ENCODE results near the gene KREMEN2. TPM values are rescaled to one million over a fixed set of nuclear protein-coding genes. Genes with fewer than 3 reads are reported as not detected.
A peak's percentile ranks its signal among the peaks of the same experiment; 100 is the strongest.

The KREMEN2 gene
- total and polyA plus RNA-seq, 2 of the 13 experiments (the other 11 are each of a cell fraction or from before 2014, with no cell fraction given): 0.48 to 1.2 TPM

DNA sequence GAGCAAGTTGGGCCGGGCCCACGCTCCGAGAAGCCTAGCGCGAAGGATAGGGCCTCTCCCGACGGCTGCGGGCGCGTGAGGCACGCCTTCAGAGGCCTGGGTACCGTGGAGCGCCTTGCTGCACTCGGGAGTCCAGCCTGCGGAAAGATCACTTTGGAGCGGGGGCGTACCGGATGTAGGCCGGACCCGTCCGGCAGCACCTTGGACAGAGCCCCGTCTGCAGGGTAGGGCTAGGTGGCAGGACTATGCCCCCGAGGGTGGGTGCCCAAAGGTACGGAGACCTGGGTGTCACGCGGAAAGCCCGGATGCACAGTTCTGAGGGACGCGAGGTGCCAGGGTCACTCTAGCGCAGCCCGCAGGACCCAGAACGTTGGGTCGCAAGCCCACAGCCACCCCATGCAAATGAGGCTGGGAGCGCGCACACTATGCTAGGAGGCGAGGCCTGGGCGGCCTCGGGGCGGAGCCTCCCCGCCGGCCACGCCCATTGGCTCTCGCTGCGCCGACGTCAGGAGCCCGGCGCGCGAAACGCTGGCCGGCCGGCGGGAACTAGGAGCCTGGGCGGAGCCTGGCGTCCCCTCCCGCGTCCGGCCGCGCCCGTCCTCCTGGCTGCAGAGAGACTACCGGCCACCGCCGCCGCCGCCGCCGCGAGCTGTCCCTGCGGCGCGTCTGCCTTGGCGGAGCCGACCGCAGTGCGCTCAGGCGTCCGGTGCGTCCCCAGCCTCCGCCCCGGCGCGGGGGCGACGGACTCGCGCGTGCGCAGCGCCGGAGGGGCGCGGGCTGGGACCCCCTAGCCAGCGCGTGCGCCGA lies 4.9 kb downstream of the KREMEN2 start, which contains the start of gene PAQR4 (continued):
- TF ChIP-seq, protein P1, sequence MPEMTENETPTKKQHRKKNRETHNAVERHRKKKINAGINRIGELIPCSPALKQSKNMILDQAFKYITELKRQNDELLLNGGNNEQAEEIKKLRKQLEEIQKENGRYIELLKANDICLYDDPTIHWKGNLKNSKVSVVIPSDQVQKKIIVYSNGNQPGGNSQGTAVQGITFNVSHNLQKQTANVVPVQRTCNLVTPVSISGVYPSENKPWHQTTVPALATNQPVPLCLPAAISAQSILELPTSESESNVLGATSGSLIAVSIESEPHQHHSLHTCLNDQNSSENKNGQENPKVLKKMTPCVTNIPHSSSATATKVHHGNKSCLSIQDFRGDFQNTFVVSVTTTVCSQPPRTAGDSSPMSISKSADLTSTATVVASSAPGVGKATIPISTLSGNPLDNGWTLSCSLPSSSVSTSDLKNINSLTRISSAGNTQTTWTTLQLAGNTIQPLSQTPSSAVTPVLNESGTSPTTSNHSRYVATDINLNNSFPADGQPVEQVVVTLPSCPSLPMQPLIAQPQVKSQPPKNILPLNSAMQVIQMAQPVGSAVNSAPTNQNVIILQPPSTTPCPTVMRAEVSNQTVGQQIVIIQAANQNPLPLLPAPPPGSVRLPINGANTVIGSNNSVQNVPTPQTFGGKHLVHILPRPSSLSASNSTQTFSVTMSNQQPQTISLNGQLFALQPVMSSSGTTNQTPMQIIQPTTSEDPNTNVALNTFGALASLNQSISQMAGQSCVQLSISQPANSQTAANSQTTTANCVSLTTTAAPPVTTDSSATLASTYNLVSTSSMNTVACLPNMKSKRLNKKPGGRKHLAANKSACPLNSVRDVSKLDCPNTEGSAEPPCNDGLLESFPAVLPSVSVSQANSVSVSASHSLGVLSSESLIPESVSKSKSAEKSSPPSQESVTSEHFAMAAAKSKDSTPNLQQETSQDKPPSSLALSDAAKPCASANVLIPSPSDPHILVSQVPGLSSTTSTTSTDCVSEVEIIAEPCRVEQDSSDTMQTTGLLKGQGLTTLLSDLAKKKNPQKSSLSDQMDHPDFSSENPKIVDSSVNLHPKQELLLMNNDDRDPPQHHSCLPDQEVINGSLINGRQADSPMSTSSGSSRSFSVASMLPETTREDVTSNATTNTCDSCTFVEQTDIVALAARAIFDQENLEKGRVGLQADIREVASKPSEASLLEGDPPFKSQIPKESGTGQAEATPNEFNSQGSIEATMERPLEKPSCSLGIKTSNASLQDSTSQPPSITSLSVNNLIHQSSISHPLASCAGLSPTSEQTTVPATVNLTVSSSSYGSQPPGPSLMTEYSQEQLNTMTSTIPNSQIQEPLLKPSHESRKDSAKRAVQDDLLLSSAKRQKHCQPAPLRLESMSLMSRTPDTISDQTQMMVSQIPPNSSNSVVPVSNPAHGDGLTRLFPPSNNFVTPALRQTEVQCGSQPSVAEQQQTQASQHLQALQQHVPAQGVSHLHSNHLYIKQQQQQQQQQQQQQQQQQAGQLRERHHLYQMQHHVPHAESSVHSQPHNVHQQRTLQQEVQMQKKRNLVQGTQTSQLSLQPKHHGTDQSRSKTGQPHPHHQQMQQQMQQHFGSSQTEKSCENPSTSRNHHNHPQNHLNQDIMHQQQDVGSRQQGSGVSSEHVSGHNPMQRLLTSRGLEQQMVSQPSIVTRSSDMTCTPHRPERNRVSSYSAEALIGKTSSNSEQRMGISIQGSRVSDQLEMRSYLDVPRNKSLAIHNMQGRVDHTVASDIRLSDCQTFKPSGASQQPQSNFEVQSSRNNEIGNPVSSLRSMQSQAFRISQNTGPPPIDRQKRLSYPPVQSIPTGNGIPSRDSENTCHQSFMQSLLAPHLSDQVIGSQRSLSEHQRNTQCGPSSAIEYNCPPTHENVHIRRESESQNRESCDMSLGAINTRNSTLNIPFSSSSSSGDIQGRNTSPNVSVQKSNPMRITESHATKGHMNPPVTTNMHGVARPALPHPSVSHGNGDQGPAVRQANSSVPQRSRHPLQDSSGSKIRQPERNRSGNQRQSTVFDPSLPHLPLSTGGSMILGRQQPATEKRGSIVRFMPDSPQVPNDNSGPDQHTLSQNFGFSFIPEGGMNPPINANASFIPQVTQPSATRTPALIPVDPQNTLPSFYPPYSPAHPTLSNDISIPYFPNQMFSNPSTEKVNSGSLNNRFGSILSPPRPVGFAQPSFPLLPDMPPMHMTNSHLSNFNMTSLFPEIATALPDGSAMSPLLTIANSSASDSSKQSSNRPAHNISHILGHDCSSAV (CRISPR knock-in tag; IDR thresholded peaks at IDR 0.05; ENCODE audit: borderline replicate concordance): no peak
- TF ChIP-seq ELF3 (CRISPR knock-in tag; IDR thresholded peaks at IDR 0.05) (peak; percentile 84), HMG20A (CRISPR knock-in tag; IDR thresholded peaks at IDR 0.05; ENCODE audit: borderline replicate concordance) (0 out of 2 replicates have a peak, but pooled peaks have one; percentile 29), HMGA1 (CRISPR knock-in tag; conservative IDR thresholded peaks at IDR 0.05) (no peak), ZNF570 (CRISPR knock-in tag; IDR thresholded peaks at IDR 0.05; ENCODE audit: borderline replicate concordance) (peak; percentile 83; the same call in 1 of the 2 replicates), ZFP37 (CRISPR knock-in tag; IDR thresholded peaks at IDR 0.05; ENCODE audit: borderline replicate concordance) (peak; percentile 95; the same call in 1 of the 2 replicates), ARHGAP35 (CRISPR knock-in tag; IDR thresholded peaks at IDR 0.05; ENCODE audit: borderline replicate concordance) (0 out of 2 replicates have a peak, but pooled peaks have one; percentile 82), EHMT2 (IDR thresholded peaks at IDR 0.05; ENCODE audit: borderline replicate concordance, low read depth, low read length) (peak; percentile 95), TBX2 (CRISPR knock-in tag; IDR thresholded peaks at IDR 0.05; ENCODE audit: borderline replicate concordance) (peak; percentile 95), RBM22 (optimal IDR thresholded peaks at IDR 0.05; ENCODE audit: low read length) (no peak), ZNF607 (CRISPR knock-in tag; IDR thresholded peaks at IDR 0.05; ENCODE audit: borderline replicate concordance) (peak; percentile 99), KLF6 (CRISPR knock-in tag; IDR thresholded peaks at IDR 0.05) (peak; percentile 97), ZNF670 (CRISPR knock-in tag; IDR thresholded peaks at IDR 0.05; ENCODE audit: borderline replicate concordance) (peak; percentile 90; the same call in 1 of the 2 replicates), SRSF9 (IDR thresholded peaks at IDR 0.05; ENCODE audit: borderline replicate concordance, insufficient read depth, low read depth, low read length, poor library complexity, severe bottlenecking) (no peak), ZNF10 (CRISPR knock-in tag; IDR thresholded peaks at IDR 0.05; ENCODE audit: borderline replicate concordance, low read depth) (no peak), PTBP1 (IDR thresholded peaks at IDR 0.05; ENCODE audit: low read depth, low read length, poor library complexity, severe bottlenecking) (no peak), RELA (CRISPR knock-in tag; IDR thresholded peaks at IDR 0.05) (peak; percentile 84; the same call in 1 of the 2 replicates), NAIF1 (CRISPR knock-in tag; IDR thresholded peaks at IDR 0.05; ENCODE audit: borderline replicate concordance) (peak; percentile 75; the same call in 1 of the 2 replicates)
- TF ChIP-seq, protein P2, sequence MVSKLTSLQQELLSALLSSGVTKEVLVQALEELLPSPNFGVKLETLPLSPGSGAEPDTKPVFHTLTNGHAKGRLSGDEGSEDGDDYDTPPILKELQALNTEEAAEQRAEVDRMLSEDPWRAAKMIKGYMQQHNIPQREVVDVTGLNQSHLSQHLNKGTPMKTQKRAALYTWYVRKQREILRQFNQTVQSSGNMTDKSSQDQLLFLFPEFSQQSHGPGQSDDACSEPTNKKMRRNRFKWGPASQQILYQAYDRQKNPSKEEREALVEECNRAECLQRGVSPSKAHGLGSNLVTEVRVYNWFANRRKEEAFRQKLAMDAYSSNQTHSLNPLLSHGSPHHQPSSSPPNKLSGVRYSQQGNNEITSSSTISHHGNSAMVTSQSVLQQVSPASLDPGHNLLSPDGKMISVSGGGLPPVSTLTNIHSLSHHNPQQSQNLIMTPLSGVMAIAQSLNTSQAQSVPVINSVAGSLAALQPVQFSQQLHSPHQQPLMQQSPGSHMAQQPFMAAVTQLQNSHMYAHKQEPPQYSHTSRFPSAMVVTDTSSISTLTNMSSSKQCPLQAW (CRISPR knock-in tag; IDR thresholded peaks at IDR 0.05): peak; percentile 92

Measured in HepG2 (cell line).